Astrocyte of the cerebellum (primary cell): Measurements from ENCODE around the gene WFDC2.

Source experiments
- DNase-seq: peaks from one replicate; pipeline ENCODE4 v3.0.0-alpha.2; 2011; ENCODE audit warnings: low read depth
- H3K4me3 ChIP-seq: 2 replicates; pipeline ENCODE4 v1.5.1; 2011; ENCODE audit warnings: mild to moderate bottlenecking, low read depth, low read length, moderate library complexity
- CTCF ChIP-seq: IDR thresholded peaks from 2 replicates; pipeline ENCODE4 v1.5.1; 2012; ENCODE audit warnings: low read length, low read depth, moderate library complexity, mild to moderate bottlenecking; ENCODE audit errors: missing control alignments
- in situ Hi-C: cut with HindIII; loops from 2 replicates; pipeline ENCODE4 v1.10.0; 2017; ENCODE audit warnings: low sequenced_read_pairs

Gene WFDC2

GRCh38 chr20:45502561-45502960, 33.0 kb downstream of the WFDC2 start:
- DNase-seq: no peak
- no peak for TF ChIP-seq CTCF
- in situ Hi-C loops: no loop called here
- H3K4me3 ChIP-seq: no peak overlapping the region

- DNase-seq: no peak
- no peak for TF ChIP-seq CTCF
- in situ Hi-C loops: no loop called here
- H3K4me3 ChIP-seq: no peak overlapping the region
Measured at GRCh38 chr20:45503403-45503802, 33.9 kb downstream of the WFDC2 start.

- no peak for DNase-seq
- in situ Hi-C loops: no loop called here
- H3K4me3 ChIP-seq: no peak overlapping the region
- no peak for TF ChIP-seq CTCF
Measured at GRCh38 chr20:45506398-45506797, 36.8 kb downstream of the WFDC2 start.

- no peak overlapping the region for H3K4me3 ChIP-seq
- no peak for DNase-seq
- TF ChIP-seq CTCF: no peak
- in situ Hi-C loops: no loop called here
Measured at GRCh38 chr20:45507011-45507820, 37.7 kb downstream of the WFDC2 start.

GRCh38 chr20:45508068-45508886, 38.7 kb downstream of the WFDC2 start:
- in situ Hi-C loops: no loop called here
- no peak for TF ChIP-seq CTCF
- no peak overlapping the region for H3K4me3 ChIP-seq
- no peak for DNase-seq

- no peak overlapping the region for H3K4me3 ChIP-seq
- in situ Hi-C loops: no loop called here
- DNase-seq: no peak
- no peak for TF ChIP-seq CTCF
Measured at GRCh38 chr20:45509091-45509490, 39.5 kb downstream of the WFDC2 start.
